HG02588 (cell line): ENCODE data around the gene INTS15.
A peak's percentile ranks its signal among the peaks of the same experiment; 100 is the strongest.

ENCODE experiments used
- ATAC-seq: cut with Tn5 transposase; IDR thresholded peaks from one replicate; pipeline ENCODE4 v1.9.1; 2021; ENCODE audit warnings: mild to moderate bottlenecking, moderate library complexity; ENCODE audit not compliant: unreplicated experiment

Gene INTS15

DNA sequence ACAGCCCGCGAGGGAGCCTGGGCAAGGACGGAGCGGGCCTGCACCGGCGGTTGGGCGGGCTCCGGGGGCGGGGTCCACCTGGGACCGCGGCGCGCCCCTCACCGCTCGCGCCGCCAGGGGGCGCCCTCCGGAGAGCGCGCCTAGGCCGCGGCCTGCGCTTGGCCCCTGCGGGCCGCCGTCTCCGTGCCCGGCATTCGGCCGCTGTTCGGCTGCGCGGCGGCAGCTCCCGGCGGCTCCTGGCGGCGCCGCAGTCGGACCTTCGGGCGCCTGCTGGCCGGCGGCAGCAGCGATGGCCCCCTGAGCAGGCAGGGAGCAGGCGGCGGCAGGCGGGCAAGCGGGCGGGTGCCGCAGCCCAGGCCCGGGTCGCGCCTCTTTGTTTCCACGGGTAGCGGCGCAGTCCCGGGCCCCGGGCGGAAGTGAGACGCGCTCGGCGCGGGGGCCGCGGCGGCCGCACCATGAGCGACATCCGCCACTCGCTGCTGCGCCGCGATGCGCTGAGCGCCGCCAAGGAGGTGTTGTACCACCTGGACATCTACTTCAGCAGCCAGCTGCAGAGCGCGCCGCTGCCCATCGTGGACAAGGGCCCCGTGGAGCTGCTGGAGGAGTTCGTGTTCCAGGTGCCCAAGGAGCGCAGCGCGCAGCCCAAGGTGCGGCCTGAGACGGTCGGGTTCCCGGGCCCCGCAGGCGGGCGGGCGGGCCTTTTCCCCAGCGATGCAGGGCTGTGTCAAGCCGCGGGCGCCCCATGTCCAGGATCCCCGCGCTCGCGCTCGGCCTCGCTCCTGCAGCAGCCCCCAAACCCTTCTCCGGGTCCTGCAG lies at the start of gene INTS15:
INTS15 (plus strand) TSS at position 193 of the 816 bp plus-strand sequence; CDS start at position 456, 263 bp downstream.
- peak; percentile 84 for ATAC-seq

DNA sequence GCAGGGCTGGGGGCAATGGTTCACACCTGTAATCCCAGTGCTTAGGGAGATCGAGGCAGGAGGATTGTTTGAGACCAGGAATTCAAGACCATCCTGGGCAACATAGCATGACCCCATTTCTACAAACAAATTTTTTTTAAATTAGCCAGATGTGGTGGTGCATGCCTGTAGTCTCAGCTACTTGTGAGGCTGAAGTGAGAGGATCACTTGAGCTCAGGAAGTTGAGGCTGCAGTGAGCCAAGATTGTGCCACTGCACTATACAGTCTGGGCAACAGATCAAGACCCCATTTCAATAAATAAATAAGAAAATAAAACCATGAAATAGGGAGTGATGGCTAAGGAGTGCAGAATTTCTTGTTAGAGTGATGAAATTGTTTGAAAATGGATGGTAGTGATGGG lies 47.5 kb upstream of the INTS15 start:
- ATAC-seq = no peak

DNA sequence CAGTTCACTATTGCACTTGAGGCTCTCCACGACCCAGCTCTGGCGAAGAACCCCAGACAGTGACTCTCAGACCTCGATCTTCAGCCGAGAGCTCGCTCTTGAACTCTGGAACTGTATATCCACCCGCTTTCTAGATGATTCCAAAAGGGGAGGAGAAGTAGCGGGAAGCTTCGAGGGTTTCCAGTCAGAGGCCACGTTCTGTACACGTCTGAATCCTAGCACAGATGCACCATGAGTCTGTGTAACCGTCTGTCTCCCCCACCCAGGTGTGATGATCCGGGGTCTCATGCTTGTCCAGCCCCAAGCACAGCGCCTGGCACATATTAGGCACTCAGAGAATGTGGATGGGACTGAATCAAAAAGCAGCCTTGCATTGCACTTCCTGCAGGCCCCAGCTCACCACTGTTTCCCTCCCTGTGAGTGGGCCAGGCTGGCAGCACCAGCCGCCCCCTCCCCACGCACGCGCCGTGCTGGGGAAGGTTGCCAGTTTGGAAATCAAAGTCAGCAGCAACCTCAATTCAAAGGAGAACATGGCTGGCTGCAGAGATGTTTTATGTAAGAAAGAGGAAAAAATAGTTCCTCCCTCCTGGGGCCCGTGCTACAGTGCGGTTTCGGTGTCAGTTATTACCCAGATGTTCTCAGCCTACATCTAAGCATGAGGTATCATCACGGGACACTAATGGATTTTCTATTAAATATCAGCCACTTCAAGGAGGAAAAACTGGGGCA lies 44.3 kb upstream of the INTS15 start:
- no peak for ATAC-seq

DNA sequence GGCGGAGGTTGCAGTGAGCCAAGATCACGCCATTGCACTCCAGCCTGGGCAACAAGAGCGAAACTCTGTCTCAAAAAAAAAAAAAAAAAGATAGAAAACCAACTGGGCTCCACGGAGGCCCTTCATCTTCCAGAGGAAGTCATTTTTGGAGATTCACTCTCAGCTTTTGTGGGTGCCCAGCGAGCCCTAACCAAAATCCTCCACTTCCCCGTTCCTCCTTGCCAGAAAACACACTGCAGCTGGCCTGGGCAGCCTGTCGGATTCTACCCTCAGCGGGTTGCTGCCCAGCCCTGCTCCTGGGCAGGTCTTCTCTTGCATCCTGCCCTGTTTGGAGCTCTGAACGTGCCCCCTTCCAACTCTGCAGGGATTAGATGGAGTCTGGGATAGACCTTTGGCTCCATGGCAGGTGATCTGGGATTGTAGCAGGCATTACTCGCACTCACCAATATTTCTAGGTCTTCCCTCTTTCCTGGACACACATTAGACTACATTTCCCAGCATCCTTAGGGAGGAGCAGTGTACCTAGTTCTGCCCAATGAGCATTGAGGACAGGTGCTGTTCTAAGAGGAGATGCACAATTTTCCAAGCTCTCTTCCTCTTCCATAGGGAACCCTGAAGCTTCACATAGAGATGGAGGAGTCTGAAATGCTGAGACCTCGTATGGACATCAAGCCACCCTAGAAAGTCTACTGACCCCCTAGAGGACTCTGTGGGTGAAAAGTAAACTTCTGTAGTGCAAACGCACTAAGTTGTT lies 43.1 kb upstream of the INTS15 start:
- no peak for ATAC-seq

DNA sequence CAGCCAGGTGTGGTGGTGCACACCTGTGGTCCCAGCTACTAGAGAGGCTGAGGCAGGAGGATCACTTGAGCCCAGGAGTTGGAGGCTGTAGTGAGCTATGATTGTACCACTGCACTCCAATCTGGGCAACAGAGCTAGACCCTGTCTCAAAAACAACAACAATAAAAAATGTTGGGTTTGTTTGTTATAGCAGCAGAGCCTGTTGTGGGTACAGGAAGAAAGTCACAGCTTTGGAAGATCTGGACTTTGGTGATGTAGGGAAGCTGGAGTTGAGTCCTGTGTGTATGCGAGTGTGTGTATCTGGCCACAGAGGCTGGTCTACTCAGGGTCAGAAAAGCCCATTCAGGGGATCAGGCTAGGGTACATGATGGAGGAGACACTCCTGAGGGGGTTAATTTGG lies 42.4 kb upstream of the INTS15 start:
- no peak for ATAC-seq

DNA sequence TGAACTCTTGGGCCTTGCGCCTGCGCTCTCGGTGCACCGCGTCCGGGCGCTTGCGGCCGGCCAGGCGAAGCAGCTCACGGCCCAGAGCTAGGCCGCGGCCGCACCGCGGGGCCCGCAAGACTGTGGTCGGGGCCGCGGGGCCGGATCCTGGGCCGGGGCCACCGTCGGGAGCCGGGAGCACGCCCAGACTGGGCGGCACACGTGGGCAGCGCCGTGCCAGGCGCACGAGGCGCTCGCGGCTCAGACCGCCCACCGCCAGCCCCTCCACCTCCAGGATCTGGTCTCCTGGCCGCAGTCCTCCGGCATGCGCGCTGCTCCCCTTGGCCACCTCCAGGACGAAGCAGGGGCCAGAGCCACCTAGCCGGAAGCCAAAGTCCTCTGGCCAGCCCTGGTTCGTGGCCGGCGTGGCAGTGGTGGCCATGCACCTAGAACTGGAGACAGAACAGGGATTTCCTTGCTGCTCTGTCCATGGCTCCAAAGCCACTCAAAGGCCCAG lies 38.8 kb upstream of the INTS15 start, which contains the start of gene GRID2IP:
GRID2IP (minus strand) TSS at position 446 of the 496 bp plus-strand sequence; CDS start at position 421, 25 bp downstream.
- no peak for ATAC-seq

DNA sequence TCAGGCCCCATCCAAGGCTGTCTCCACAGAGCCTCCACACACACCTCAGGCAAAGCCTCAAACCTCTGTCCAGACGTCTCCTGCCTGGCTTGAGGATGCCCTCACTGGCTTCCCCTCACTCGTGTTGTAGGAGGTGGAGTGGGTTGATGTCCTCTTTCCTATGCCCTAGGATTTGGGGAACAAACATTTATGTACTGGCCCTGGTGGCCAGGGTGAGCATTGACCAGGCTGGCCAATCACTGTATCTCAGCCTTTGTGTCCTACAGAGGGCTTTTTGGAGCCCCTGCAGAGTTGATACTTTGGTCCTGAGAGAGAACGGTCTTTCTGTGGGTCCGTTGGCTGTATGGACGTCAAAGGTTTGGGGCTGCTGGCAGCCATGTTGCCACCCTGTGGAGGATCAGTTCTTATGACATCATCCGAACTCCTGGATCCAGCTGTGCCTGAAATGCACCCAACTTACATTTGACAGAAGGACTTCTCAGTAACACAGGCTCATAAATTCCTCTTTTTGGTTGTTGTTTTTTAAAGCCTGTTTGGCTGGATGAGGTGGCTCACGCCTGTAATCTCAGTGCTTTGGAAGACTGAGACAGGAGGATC lies 36.3 kb upstream of the INTS15 start:
- ATAC-seq = no peak

DNA sequence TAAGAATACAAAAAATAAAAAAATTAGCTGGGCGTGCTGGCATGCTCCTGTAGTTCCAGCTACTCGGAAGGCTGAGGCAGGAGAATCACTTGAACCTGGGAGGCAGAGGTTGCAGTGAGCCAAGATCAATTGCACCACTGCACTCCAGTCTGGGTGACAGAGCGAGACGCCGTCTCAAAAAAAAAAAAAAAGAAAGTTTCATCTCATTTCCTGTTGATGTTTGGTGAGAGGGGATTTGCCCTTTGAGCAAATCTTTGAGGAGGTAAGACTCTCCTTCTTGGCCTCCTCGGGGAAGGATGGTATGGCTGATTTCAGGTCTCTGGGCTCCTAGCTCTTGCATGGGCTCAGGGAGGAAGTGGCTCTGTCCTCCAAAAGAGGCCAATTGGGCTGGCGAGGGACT lies 35.0 kb upstream of the INTS15 start:
- no peak for ATAC-seq

DNA sequence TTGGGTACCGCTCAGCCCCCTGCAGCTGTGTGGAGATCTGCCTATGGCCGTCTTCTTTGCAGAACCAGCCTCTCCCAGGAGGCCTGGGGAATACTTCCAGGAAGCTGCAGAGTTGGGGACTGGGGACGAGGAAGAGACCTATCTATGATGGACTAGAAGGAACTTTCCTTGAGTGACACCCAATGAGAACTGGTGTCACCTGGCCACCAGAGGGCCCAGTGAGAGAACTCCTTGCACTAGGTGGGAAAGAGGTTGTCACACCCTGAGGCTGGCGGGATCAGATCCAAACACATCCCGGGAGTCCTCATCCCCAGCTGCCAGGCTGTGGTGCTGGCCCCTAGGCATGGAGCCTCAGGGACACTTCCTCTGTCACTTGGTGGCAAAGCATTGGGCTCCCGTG lies 33.6 kb upstream of the INTS15 start:
- no peak for ATAC-seq

DNA sequence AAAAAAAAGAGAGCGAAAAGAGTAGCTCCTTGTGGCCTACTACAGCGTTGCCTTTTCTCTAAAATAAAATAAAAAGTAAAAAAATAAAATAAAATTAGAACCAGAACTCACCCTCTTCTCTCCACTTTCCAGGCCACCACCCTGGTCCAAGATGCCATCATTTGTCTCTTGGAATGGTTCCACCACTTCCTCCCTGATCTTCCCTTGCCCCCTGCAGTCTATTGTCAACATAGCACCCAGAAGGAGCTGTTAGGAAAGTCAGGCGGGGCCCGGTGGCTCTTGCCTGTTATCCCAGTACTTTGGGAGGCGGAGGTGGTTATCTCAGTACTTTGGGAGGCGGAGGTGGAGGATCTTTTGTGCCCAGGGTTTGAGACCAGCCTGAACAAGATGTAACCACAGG lies 31.0 kb upstream of the INTS15 start:
- no peak for ATAC-seq

DNA sequence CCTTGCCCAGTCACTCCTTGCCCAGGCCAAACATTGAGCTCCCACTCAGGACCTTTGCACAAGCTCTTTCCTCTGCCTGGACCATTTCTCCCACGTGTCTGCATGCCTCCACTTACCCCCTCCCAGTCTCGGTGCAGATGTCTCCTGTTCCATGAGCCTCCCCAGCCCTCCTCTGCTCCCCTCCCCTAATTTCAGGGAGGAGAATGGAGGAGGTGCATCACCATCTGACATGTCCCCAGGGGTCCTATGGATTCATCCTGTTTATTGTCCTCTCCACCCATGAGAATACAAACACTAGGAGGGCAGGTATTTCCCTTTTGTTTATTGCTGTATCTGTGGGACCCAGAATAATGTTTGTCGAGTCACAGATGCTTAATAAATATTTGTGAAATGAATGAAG lies 29.9 kb upstream of the INTS15 start:
- no peak for ATAC-seq

DNA sequence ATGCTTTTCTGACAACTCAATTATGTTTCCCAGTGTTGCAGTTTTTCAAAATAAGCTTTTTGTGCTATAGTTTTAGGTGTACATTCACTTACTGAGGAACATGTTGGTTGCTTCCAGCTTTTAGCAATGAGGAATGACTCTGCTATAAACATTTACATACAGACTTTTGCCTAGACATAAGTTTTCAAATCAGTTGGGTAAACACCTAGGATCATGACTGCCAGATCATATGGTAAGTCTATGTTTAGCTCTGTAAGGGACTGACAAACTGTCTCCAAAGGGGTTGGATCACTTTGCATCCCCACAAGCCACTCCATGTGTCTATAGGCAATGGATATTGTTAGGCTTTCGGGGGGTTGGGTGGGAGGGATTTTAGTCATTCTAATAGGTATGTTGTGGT lies 27.7 kb upstream of the INTS15 start:
- no peak for ATAC-seq

DNA sequence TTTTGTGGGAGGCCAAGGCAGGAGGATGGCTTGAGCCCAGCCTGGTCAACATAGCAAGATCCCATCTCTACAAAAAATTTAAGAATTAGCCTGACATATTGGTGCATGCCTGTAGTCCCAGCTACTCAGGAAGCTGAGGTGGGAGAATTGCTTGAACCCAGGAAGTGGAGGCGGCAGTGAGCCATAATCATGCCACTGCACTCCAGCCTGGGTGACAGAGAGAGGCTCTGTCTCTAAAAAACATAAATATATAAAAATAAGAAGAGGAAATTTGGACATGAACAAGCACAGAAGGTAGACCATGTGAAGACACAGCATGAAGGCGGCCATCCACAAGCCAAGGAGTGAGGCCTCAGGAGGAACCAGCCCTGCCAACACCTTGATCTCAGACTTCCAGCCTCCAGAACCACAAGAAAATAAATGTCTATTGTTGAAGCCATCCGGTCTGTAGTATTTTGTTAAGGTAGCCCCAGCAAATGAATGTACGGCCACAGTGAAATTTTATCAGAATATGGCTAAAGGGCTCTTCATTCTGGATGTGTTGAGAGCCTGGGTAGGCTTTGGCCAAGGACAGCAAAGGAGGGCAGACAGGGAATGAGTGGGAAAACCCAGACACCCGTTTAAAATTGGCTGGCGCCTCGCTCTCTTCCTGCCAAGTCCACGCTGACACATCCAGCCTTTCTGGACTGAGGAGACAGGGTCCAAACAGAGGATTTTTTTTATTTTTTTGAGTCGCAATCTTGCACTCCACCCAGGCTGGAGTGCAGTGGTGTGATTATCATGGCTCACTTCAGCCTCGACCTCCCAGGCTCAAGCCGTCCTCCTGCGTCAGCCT lies 25.7 kb upstream of the INTS15 start:
- ATAC-seq = no peak

DNA sequence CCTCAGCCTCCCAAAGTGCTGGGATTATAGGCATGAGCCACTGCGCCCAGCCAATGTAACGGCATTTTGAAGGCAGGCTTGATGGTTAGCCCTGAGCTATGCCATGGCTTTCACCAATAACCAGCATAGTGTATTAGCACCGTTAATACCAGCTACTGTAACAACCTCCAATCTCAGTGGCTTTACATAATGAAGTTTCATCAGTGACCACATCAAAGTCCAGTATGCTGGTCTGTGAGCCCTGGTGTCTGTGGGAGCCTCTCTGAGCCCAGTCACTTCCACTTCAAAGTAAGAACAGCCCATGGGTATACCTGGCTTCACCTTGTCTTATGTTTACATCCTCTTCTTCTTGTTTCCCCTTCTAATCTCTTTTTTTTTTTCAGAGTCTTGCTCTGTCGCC lies 24.2 kb upstream of the INTS15 start:
- ATAC-seq = no peak

DNA sequence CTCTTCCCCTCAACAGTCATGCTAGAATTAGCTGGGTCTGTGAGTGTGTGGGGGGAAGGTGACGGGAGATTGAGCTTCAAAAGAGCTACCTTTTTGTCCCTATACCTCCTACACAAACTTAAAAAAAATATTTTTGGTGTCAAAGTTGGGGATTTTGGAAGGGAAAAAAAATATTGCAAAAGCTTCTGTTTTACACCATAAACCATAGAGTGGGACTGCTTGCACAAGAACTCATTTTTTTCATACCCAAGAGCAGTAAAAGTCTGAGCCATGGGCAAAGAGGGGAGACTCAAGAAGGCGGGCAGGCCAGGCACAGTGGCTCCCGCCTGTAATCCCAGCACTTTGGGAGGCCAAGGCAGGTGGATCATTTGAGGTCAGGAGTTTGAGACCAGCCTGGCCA lies 21.9 kb upstream of the INTS15 start:
- no peak for ATAC-seq

DNA sequence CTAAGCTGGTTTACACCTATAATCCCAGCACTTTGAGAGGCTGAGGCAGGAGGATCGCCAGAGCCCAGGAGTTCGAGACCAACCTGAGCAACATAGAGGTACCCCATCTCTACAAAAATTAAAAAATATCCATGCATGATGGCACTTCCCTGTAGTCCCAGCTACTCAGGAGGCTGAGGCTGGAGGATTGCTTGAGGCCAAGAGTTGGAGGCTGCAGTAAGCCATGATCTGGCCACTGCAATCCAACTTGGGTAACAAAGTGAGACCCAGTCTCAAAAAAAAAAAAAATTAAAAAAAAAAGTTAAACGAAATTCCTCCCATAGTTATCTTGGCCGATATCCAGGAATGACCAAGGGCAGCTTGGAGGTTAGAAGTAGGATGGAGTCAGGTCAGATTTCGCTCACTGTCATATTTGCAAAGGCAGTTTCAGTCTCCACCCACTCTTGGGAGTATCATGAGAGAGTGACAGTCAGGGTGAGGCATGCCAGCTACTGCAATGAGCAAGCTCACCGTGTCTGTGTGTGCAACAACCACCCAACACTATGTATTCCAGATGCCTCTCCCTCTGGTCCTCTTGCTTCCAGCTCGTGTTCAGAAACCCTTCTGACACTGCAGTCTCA lies 18.6 kb upstream of the INTS15 start:
- no peak for ATAC-seq

DNA sequence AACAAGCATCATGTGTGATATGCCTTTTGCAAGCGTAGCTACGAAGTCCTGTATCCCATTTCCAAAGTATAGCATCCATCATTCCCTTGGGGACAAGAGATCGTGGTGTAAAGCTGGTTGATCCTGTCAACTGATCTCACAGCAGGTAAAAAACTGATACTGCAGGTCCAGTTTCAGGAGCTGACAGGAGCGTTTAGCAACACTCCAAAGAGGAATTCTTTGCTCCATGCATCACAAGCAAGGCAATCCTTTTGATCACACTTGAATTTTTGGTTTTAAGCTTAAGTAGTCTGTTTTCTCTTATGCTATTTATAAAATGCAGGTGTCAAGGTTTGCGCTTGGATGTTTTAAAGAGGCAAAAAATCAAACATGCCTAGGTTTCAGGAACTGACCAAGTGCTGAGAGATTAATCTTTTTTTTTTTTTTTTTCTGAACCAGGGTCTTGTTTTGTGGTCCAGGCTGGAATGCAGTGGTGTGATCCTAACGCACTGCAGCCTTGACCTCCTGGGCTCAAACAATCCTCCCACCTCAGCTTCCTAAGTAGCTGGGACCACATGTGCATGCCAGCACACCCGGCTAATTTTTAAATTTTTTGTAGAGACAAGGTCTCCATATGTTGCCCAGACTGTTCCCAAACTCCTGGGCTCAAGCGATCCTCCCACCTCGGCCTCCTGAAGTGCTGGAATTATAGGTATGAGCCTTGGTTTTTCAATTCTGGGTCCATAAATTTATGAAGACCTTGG lies 14.4 kb upstream of the INTS15 start:
- no peak for ATAC-seq

DNA sequence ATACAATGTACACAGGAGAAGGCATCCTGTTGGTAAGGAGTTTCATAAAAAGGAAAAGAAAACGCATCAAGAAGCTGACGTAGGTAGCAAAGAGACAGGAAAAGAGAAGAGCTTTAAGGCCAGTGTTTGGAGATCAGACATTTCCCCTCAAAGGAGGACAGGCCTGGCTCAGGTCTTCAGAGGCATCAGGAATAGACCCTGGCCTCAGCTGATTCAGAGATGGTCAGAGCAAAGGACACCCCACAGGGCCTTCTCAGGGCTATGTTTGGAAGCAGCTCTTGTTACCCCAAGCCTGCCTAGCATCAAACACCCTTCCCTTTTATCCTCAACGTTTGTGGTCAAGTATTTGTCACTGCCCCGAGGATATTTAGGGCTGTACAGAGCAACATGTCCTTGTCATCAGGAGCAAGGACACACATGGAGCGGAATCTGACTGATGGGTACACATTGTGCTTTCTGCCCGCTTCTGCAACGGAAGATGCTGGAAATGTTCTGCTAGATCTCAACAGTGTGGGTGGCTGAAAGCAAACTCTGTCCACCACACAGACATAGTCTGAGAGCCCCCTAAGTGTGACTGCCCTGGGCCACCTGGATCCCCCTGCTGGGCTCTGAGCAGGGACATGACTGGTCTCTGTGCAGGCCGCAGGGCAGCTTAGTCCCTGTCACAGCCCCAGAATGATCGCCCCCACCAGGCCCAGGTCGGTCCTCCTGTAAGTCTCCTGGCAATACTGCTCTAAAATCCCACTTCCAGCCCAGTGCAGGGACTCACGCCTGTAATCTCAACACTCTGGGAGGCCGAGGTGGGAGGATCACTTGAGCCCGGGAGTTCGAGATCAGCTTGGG lies 13.6 kb upstream of the INTS15 start:
- ATAC-seq = no peak
